AML-193 (cell line): ENCODE results near the gene MAP4K4.
A peak's percentile ranks its signal among the peaks of the same experiment; 100 is the strongest.
"Not testable (repeated sequence)": the region's sequence is repeated elsewhere in the genome, so short reads cannot be mapped to it uniquely, and the experiment has no call there.

Experiments
- DNase-seq, 2 experiments: peaks; one replicate each; lab custom pipeline; 2025; lab: John Stamatoyannopoulos, UW

Gene MAP4K4

GRCh38 chr2:101766871-101767739, 69.6 kb downstream of the MAP4K4 start:
- DNase-seq, result no peak

DNA sequence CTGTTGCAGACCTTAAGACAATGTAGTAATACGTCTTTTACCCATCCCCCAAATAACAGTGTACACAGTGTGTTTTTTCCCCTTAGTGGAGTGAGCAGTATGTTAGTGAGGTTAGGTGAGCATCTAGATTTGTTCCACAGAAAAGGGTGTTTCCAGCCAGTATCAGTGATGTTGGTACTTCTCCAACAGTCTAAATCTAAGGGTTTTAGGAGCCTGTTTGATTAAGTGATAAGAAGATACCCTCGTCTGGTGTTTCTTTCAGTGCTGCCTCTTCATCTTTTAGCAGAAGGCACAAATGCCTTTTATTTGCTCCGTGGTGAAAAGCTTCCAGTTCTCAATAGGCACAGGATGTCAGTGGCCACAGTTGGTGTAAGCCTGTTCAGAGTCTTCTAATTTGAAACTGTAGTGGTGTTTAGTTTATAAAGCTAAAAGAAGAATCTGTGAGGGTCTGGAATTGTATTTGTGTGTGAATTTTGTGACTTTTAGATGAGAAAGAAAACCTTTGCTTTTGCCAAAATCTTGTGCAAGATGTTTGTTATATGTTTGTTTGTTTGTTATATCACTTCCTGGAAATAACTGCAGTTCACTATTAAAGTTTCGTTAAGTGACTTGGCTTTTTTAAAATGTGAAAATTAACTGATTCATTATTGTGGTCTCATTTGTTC, 71.2 kb downstream of the MAP4K4 start:
- no peak for DNase-seq

GRCh38 chr2:101769726-101770125, 72.2 kb downstream of the MAP4K4 start:
- DNase-seq, result not testable (repeated sequence)

GRCh38 chr2:101770726-101771125, 73.2 kb downstream of the MAP4K4 start:
- peak; percentile 43 to 59 for DNase-seq

DNA sequence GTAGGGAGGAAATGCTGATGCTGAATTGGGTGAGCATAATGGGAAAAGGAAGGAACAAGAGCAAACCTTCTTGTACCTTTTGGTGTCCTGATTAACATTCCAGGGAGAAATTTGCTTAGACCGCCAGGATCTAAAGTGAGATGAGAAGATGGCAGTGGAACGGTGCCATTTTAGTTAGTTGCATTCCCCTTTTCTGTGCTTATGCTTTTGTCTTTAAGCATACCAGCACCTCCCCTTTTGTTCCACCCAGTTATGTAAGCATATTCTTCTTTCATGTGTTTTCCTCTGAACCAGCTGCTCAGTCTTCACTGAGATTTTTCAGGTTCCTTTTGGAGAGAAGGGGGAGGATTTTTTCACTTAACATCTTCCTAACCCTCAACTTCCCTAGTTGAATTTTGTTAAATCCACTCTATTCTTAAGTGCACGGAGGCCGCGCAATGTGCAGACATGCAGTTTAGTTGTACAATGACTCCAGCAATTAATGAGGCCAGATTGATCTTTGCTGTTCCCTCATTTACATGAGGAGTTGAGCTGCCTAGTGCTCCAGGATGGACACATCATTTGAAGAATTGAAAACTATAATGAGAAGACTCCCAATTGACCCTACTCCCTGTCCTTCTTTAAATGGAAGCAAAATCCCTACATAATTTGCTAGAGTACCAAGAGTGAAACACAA, 73.9 kb downstream of the MAP4K4 start:
- no peak for DNase-seq

DNA sequence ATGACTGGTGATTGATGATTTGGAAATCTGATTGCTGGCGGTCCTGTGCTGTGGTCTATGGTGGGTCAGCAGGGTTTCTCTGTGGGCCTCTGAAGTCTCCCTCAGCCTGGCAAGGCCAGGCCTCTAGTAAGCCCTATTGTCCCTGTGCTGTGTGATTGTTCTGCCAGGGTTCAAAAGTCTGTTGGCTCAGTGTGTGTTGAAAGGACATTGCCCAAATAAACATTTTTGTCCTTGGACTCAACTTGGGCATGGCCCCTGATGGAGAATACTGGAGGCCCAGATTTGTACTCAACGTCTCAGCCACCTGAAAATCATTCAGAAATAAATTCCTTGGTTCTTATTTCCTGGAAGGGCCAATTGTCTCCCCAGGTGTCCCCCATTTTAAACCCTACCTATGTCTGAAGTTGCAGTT, 74.4 kb downstream of the MAP4K4 start:
- DNase-seq, result no peak

DNA sequence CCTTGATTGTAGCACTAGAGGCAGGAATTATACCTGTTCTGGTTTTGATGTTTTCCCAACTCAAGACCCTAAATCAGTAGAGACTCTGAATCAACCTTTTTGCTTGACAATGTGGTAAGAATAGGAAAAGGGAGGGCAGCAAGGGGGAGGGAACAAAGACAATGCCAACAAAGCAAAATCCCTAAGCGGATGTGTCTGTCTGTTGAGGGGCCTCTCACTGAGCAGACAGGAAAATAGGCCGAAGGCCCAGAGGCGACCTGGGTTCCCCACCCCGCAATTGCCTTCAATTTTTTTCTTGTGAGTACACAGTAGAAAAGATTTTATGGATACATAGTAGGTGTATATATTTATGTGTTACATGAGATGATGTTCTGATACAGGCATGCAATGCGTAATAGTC, 75.6 kb downstream of the MAP4K4 start:
- no peak for DNase-seq

GRCh38 chr2:101773961-101774360, 76.5 kb downstream of the MAP4K4 start:
- DNase-seq, result not testable (repeated sequence)

GRCh38 chr2:101775092-101775491, 77.6 kb downstream of the MAP4K4 start:
- DNase-seq, result no peak

GRCh38 chr2:101775636-101776035, 78.1 kb downstream of the MAP4K4 start:
- DNase-seq, result no peak

DNA sequence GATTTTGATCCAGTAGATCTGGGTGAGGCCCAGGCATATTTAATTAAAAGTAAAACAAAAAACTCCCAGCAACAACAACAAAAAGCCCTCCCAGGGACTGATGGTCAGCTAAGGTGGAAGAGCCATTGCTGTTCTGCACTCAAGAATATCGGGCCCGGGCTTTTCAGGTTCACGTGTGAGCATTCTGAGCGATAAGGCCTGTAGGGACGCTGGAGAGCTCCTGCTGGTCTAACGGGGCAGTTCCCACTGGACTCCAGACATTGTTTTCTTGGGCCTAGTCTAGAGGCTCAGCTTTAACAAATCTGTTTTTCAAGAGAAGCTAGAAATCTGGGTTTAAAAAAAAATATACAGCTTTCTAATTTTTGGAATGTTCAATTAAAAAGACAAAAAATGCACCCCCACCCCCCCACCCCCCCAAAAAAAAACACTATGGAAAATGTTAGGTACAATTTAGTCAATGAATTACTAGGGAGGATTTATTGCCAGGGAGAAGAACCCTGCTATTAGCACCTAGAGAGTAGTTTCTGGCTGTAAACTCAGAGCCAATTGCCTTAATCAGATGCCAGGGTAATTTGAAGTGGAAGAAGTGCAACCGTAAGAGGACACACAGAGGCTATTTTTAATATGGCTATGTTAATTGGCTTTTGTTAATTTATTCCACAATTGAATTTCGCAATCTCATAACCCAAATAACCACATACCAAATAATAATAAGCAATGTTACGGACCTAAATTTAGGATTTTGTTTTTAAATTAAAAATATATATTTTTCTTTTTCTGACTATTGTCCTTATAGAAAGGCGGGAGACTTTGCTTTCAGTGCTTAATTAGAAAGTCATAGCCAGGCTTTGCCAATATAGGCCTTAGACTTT, 78.9 kb downstream of the MAP4K4 start:
- no peak for DNase-seq

DNA sequence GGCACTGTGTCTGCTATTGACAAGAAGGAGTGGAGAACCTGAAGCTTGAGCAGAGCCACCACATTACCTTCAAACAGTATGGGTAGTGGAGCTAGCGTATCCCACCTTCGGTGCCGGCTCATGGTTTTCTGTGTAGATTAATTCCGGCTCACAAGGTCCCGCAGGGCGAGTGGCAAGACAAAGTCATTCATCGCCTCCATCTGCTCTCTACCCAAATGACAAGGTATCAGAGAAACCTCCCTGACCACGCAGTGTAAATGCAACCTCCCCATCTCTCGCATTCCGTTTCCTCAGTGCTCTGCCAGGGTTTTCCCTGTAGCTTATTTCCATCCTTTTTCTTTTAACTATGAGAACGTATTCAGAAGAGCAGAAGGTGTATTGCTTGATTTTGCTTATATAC, 79.8 kb downstream of the MAP4K4 start:
- no peak for DNase-seq

DNA sequence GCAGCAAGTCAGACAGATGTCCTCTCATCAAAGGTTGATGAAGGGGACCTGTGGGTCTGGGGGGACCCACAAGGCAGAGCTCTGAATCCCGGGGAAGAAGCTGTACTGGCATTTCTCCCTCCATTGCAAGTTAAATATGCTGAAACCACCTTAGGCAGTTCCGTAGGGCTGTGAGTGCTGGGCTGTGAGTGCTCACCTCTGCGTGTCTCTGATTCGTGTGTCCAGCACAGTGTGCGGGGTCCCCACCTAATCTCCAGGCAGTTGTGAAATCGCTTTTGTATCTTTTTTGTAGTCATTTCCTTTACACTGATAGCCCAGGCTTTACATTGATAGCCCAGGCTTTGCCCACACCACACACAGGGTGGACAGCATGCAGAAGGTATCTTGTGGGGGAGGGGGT, 80.6 kb downstream of the MAP4K4 start:
- no peak for DNase-seq

GRCh38 chr2:101779190-101779589, 81.7 kb downstream of the MAP4K4 start:
- no peak for DNase-seq

- DNase-seq, result no peak
Measured at GRCh38 chr2:101779656-101780055, 82.1 kb downstream of the MAP4K4 start.

- peak; percentile 54 to 58 for DNase-seq
Measured at GRCh38 chr2:101781326-101781725, 83.8 kb downstream of the MAP4K4 start.

DNA sequence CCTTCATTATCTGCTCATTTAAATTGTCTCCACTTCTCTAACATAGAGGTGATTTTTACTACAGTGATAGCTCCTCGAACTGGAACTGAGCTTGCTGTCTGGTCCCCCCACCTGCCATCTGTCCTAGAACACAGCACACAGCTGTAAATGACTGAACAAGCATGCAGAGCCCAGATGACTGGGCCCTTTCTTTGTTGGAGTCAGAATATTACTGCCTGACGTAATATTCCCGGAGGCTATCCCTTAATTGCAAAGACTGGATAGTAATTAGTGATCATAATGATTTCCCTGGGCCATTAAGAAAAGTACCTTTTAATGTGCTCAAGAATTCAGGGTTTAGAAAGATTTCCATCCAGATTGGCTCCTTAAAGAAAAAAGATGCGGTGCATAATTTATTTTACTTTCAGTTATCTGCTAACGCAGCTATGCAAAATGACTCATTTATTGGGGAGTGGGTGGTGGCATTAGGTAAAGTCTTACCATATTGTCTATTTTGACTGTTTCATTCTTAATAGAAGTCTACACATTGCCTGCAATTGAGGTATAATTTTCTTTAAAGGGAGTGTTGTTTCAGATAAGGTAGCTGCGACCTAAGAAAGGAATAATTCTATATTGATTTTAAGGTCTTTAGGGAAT, 84.4 kb downstream of the MAP4K4 start:
- no peak for DNase-seq

DNA sequence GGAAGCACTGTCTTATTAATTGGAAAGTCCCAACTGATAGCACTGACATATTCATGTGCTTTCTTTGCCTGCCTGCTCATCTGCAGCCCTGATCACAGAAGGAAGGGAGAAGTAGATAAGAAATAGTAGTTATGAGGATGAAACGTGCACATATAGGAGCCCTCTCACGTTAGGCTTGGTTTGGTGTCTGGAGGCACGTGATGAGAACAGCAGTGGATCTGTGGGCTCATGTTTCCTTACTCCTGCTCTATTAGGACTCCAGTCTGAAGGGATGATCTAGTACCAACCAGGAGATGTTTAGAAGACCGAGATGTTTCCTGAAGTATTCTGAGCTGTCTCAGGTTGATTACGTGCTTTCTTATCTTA, 84.9 kb downstream of the MAP4K4 start:
- DNase-seq, result no peak

DNA sequence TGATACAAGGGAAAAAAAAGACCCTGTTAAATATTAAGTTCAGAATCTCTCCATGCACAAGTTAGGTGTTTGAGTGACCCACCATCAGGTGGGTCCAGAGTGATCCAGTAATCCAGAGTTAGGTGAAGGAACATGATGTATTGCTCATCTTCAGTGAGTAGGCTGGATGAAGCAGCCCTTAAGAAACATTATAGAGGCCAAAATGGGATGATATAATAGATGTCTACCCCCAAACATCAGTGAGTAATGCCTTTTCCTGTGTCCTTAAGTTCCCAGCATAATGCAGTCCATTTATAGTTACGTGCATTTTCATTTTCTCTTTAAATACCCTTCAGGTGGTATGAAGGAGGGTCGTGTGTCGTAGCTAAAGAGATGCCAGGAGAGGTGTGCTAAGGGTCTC, 89.6 kb downstream of the MAP4K4 start:
- DNase-seq, result no peak

DNA sequence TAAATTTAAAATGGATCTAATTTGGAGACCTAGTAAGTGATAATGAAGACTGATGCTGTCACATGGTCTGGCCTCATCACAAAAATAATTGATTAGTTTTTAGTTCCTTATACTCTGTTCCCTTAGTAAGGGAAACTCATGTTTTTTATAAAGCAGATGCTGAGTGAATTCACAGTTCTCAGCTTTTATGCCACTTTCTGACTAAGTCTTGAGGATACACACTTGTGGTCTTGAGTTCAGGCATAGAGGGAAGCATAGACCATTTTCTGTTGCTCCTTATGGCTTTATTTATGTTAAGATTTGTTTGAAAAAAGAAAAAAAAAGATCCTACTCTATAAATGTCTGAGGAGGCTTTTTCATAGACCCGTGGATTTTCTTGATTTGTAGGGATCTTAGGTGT, 91.1 kb downstream of the MAP4K4 start:
- no peak for DNase-seq
